Activated B cell treated with CpG ODN at 0.5 μM for 24 hours (primary cell): ENCODE results near the gene KIAA1671. TPM values are rescaled to one million over a fixed set of nuclear protein-coding genes. Genes with fewer than 3 reads are reported as not detected.

ENCODE experiments used
- ATAC-seq: fragments of 200-7000 bp; cut with Tn5 transposase; one replicate; pipeline ENCODE4 v1.10.0; 2021; ENCODE audit warnings: low read depth, mild to moderate bottlenecking, moderate library complexity
- CTCF ChIA-PET: fragments of 350-600 bp; sonication (Branson Sonifier 250); formaldehyde crosslinking; loops from one replicate; lab custom pipeline; 2021; ENCODE audit warnings: antibody characterized with exemption; lab: Charles Lee
- POLR2A ChIA-PET: fragments of 350-600 bp; sonication (Branson Sonifier 250); formaldehyde crosslinking; loops from one replicate; lab custom pipeline; 2021; ENCODE audit warnings: antibody characterized with exemption; lab: Charles Lee
- DNase-seq: peaks from one replicate; pipeline ENCODE4 v3.0.0; 2022
- H3K27ac Mint-ChIP-seq: one replicate; pipeline ENCODE4 v1.8.0; 2020; ENCODE audit warnings: mixed read lengths
- H3K27me3 Mint-ChIP-seq: one replicate; pipeline ENCODE4 v1.8.0; 2021; ENCODE audit warnings: mixed read lengths
- H3K36me3 Mint-ChIP-seq: one replicate; pipeline ENCODE4 v1.8.0; 2021; ENCODE audit warnings: low read depth, mixed read lengths
- H3K4me1 Mint-ChIP-seq: one replicate; pipeline ENCODE4 v1.8.0; 2021; ENCODE audit warnings: mixed read lengths
- H3K4me3 Mint-ChIP-seq: one replicate; pipeline ENCODE4 v1.8.0; 2020; ENCODE audit warnings: mild to moderate bottlenecking, mixed read lengths
- H3K9me3 Mint-ChIP-seq: one replicate; pipeline ENCODE4 v1.8.0; 2020; ENCODE audit warnings: mixed read lengths
- CTCF ChIP-seq: fragments of 200-600 bp; IDR thresholded peaks from one replicate; pipeline ENCODE4 v1.8.0; 2022; ENCODE audit warnings: antibody characterized with exemption, mild to moderate bottlenecking
- intact Hi-C: fragments of 100-400 bp; cut with micrococcal nuclease; formaldehyde crosslinking; loops from one replicate; pipeline ENCODE4 v1.15.1; 2024
- total RNA-seq: library from RNA; stranded (reverse); gene quantifications from 2 replicates; pipeline ENCODE4 v1.2.3, GENCODE V29; 2022

KIAA1671 gene
- total RNA-seq, 1 donor from 2014 or later: 0.04 TPM

GRCh38 chr22:25032066-25032465, 79.5 kb downstream of the KIAA1671 start:
- no peaks in the 10 kb centered on the region for H3K36me3 Mint-ChIP-seq
- no peak overlapping the region for H3K27ac Mint-ChIP-seq
- H3K4me1 Mint-ChIP-seq: no peaks in the 10 kb centered on the region
- intact Hi-C loops: no loop called here
- DNase-seq: no peak
- H3K4me3 Mint-ChIP-seq: no peak overlapping the region
- CTCF ChIA-PET: no interaction called here
- POLR2A ChIA-PET: no interaction called here
- no peaks in the 10 kb centered on the region for H3K9me3 Mint-ChIP-seq
- H3K27me3 Mint-ChIP-seq: peaks cover 3% of the 10 kb centered on the region
- TF ChIP-seq CTCF: no peak
- ATAC-seq: no peak

GRCh38 chr22:25035715-25036114, 83.2 kb downstream of the KIAA1671 start:
- no peak for TF ChIP-seq CTCF
- no peak overlapping the region for H3K4me3 Mint-ChIP-seq
- intact Hi-C loops: no loop called here
- no peaks in the 10 kb centered on the region for H3K36me3 Mint-ChIP-seq
- CTCF ChIA-PET: no interaction called here
- ATAC-seq (no peak), DNase-seq (no peak)
- H3K27ac Mint-ChIP-seq: no peak overlapping the region
- H3K9me3 Mint-ChIP-seq: no peaks in the 10 kb centered on the region
- peaks cover 5% of the 10 kb centered on the region for H3K27me3 Mint-ChIP-seq
- POLR2A ChIA-PET: no interaction called here
- no peaks in the 10 kb centered on the region for H3K4me1 Mint-ChIP-seq

GRCh38 chr22:25038239-25038638, 85.7 kb downstream of the KIAA1671 start:
- ATAC-seq (no peak), DNase-seq (no peak)
- Mint-ChIP-seq H3K9me3 (no peaks in the 10 kb centered on the region), H3K27me3 (peaks cover 5% of the 10 kb centered on the region), H3K4me1 (no peaks in the 10 kb centered on the region), H3K36me3 (no peaks in the 10 kb centered on the region), H3K4me3 (no peak overlapping the region), H3K27ac (no peak overlapping the region)
- POLR2A ChIA-PET: no interaction called here
- intact Hi-C loops: no loop called here
- CTCF ChIA-PET: no interaction called here
- no peak for TF ChIP-seq CTCF

- Mint-ChIP-seq H3K27ac (no peak overlapping the region), H3K36me3 (no peaks in the 10 kb centered on the region), H3K27me3 (peaks cover 5% of the 10 kb centered on the region), H3K9me3 (no peaks in the 10 kb centered on the region), H3K4me3 (no peak overlapping the region), H3K4me1 (no peaks in the 10 kb centered on the region)
- no peak for TF ChIP-seq CTCF
- ATAC-seq (no peak), DNase-seq (no peak)
- intact Hi-C loops: no loop called here
- POLR2A ChIA-PET: no interaction called here
- CTCF ChIA-PET: no interaction called here
Observed at GRCh38 chr22:25038771-25039170, 86.3 kb downstream of the KIAA1671 start.

- intact Hi-C loops: no loop called here
- ATAC-seq (no peak), DNase-seq (no peak)
- no peak overlapping the region for H3K4me3 Mint-ChIP-seq
- H3K9me3 Mint-ChIP-seq: no peaks in the 10 kb centered on the region
- ChIA-PET CTCF (no interaction called here), POLR2A (no interaction called here)
- H3K27ac Mint-ChIP-seq: no peak overlapping the region
- H3K27me3 Mint-ChIP-seq: peaks cover 5% of the 10 kb centered on the region
- H3K36me3 Mint-ChIP-seq: no peaks in the 10 kb centered on the region
- no peak for TF ChIP-seq CTCF
- no peaks in the 10 kb centered on the region for H3K4me1 Mint-ChIP-seq
Observed at GRCh38 chr22:25039255-25039654, 86.7 kb downstream of the KIAA1671 start.
